GM18951 (cell line): ENCODE data around the gene WDR73.

Experiments
- POLR2A ChIP-seq: IDR thresholded peaks from 4 replicates; pipeline ENCODE4 v1.6.1; 2011; ENCODE audit warnings: mild to moderate bottlenecking; ENCODE audit not compliant: insufficient read length, insufficient read depth; ENCODE audit errors: extremely low read depth
- in situ Hi-C: fragments of 300-500 bp; cut with MboI; formaldehyde crosslinking; loops from one replicate; pipeline ENCODE4 v1.12.0; 2022; ENCODE audit warnings: low sequenced_read_pairs, mixed read lengths, inconsistent platforms; ENCODE audit not compliant: unreplicated experiment

WDR73 gene

DNA sequence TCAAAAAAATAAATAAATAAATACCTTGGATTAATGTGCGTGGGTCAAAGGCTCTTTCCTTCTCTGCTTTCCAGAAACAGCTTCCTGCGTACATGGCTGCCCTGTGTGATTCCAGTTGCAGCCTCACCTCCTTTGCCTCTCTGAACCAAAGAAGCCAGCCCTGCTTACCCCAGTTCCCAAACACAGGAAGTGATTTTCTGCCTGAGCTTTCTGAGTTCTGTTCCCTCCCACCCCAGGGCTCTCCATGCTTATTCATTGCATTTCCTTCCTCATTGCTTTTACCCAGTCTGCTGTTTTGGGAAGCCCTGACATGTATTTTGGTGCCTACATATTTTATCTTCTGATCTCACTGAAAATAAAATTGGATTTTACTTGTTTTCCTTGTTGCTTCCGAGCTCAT is 37.8 kb downstream of the WDR73 start:
- in situ Hi-C loops = no loop called here

DNA sequence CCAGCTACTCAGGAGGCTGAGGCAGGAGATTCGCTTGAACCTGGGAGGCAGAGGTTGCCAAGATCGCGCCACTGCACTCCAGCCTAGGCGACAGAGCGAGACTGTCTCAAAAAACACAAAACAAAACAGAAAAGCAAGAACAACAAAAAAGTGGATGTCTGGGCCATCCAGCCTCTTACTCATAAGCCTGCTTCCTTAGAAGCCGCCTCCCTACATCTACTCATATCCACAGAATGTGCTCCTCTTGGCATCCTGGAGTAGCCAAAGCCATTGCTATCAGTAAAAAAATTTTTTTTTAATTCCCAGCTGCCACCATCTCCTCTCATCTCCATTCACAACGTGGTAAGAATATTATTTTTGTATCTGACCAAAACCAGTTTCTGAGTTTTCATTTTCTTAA is 42.5 kb downstream of the WDR73 start:
- no peak for TF ChIP-seq POLR2A
- in situ Hi-C loops = no loop called here

More for the DNA sequence above, 37.8 kb downstream of the WDR73 start:
- no peak for TF ChIP-seq POLR2A

DNA sequence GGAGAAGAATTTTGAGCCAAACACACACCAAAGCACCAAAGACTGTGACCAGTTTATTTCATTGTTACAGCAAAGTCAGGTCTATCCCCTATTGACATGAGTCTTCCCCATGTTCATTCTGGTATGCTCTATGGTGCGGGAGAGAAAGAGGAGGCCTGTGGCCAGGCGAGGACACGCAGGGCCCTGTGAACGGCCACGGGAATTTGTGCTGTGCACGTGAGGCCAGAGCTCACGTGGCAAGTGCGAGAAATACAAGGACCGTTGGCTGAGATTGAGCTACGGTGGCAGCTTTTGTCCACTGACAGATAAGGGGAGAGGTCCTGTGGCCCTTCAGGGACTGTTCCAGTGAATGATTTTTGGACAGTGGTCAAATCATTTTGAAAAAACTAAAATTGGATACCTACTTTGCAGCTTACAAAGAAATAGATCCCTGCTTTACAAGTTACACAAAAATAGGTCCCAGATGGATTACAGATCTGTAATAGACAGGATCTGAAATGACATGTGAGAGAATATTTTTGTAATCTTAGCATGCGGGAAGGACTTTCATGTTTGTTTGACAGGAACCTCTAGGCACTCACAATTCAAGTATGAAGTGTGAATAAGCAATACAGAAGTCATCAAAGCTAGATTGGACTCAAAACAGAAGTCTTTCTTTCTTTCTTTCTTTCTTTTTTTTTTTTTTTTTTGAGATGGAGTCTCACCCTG is 44.1 kb downstream of the WDR73 start:
- in situ Hi-C loops = no loop called here
- TF ChIP-seq POLR2A = no peak

DNA sequence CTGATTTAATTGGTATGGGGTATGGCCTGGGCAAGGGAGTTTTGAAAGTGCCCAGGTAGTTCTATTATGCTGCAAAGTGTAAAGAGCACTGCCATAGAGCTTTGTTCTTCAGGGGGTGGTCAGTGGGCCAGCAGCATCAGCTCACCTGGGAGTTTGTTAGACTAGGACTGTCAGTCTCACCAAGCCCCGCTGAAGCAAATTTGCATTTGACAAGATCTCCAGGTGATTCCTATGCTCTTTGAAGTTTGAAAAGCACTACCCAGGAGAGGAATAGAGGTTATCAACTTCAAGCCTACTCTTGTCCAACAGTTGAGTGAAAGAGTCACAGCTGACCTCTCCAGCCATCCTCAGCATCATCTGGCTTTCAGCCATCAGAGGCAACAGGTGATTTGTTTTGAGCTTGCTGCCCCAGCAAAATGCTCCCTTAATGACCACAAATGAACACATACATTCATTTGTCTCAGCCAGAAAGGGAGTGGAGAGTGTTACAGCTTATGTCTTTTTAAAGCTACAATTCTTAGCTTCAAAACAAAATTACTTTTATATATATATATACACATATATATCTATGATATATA is 45.3 kb downstream of the WDR73 start:
- TF ChIP-seq POLR2A = no peak
- in situ Hi-C loops = no loop called here

DNA sequence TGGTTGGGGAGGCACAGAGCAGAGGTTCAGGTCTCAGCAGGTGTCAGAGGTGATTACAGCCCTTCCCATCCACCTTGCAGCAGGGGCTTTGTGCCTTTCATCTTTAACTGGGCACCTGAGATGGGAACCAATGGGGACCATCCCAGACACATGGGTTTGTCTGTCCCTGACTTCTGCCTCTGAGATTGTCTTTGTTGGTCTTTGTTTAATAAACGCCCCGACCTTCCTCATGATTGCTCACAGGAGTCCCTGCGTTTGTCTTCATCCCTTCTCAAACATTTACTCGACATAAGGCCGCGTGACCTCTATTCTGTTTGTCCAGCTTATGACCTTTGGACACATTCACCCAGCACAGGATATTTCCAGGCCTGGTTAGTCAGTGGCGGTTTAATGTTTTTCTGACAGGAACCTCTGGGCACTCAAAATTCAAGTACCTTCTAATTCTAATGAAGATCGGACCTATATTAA is 47.4 kb downstream of the WDR73 start:
- no peak for TF ChIP-seq POLR2A
- in situ Hi-C loops = no loop called here

DNA sequence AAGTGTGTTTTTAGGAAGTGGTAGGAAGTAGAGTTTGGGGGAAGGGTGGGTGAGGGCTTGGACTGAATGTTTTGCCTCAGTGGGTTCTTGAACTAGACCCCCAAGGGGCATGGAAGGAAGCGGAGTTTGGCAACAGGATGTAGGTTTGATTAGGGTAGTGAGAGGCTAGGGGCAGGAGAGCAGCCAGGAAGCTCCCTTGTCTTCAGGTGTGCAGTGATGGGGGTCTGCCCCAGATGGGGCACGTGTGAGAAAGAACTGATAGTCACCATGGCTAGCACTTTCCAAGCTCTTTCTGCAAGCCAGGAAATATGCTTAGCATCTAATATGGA is 48.6 kb downstream of the WDR73 start:
- in situ Hi-C loops = no loop called here
- no peak for TF ChIP-seq POLR2A

DNA sequence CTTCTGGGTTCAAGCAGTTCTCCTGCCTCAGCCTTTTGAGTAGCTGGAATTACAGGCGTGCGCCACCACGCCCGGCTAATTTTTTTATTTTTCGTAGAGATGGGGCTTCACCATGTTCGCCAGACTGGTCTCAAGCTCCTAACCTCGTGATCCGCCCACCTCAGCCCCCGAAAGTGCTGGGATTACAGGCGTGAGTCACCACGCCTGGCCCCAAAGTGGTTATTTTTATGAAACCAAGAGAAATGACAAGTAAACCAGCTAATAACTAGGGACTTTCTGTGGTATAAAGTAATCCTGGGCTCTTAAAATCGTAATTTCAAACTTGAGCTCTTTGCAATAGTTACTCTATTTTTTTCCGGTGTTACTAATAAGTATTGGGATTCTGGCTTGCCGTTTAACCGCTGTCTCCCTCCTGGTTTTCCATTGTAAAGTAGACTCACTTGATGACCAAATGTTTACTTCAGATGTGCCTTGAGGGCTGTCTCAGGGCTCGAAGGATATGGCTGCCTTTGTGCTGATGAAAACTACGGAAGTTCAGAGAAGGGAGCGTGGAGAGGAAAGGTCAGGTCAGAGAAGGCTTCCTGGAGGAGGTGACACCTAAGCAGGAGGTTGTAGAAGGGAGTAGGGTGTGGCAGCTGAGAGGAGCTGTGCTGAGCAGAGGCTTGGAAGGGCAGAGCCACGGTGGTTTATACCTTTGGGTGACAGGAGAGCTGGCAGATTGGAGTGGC is 49.1 kb downstream of the WDR73 start:
- in situ Hi-C loops = no loop called here

DNA sequence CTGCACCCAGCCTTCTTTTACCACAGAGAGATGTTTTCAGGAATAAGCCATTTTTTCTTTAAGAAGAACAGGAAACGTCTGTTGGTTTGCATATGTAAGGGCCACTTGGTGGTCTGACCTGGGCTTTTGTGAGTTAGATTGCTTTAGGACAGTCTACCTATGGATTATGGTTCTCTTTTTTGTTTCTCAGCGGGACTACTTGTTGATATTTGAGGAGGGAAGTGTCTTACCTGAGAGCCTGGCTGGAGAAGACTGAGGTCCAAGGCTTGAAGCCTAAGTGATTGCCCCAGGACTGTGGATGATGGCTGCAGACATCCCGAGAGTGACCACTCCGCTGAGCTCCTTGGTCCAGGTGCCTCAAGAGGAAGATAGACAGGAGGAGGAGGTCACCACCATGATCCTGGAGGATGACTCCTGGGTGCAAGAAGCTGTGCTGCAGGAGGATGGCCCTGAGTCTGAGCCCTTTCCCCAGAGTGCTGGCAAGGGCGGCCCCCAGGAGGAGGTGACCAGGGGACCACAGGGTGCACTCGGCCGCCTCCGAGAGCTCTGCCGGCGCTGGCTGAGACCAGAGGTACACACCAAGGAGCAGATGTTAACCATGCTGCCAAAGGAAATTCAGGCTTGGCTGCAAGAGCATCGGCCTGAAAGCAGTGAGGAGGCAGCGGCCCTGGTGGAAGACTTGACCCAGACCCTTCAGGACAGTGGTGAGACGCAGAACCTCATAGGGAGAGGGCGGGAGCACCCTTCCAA is 50.3 kb downstream of the WDR73 start:
- in situ Hi-C loops = no loop called here
- no peak for TF ChIP-seq POLR2A

More for the DNA sequence above, 49.1 kb downstream of the WDR73 start:
- no peak for TF ChIP-seq POLR2A

DNA sequence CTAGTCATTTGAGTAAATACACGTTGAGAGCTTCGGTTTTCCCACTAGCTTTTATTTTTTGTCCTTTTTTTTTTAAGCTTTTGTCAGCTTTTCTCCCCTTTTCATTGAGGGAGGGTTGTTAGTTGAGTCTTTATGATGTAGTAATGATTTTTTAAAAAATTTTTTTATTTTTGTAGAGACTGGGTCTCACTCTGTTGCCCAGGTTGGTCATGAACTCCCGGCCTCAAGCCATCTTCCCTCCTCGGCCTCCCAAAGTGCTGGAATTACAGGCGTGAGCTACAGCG is 52.6 kb downstream of the WDR73 start:
- TF ChIP-seq POLR2A = no peak
- in situ Hi-C loops = no loop called here

DNA sequence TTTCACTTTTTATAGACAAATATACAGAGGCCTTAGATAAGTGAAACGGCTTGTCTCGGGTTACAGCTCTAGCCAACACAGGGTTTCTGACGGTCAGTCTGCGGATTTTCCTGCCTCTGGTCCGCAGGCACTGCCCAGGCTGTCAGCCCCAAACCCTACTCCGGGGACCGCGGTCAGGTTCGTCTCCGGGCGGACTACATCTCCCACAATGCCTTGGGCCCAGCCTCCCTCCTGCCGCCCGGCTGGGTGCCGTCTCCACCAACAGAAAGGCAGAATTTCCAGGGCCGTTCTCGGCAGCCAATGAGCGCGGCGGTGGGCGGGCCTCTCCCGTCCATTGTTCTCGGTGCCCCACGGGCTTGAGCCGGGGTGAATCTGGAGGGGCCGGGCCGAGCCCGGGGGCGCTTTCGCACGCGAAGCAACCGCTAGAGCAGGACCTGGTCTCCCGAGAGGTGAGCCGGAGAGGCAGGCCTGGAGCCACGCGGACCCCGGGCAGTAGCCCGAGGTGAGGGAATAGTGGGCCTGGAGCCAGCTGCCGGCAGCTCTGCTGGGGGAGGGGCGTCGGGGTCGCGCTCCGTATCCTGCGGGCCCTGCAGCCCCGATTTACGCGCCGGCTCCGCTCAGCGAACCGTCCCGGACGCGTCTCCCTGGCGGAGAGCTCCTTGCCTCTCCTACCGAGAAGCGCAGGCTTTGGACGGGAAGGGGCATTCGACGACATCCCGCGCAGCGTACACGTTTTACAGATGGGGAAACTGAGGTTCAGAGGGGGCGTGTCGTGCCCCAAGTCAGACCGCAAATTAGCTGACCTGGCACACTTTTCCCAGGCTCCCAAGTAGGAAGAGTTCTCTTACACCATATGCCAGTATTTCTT is 53.2 kb downstream of the WDR73 start, which contains the start of gene ZSCAN2:
Gene ZSCAN2, plus strand, starts transcription at position 323 of the 868 bp plus-strand sequence. CDS start 2,919 bp downstream, outside the sequence.
- in situ Hi-C loops = no loop called here
- peak; percentile 55 for TF ChIP-seq POLR2A

DNA sequence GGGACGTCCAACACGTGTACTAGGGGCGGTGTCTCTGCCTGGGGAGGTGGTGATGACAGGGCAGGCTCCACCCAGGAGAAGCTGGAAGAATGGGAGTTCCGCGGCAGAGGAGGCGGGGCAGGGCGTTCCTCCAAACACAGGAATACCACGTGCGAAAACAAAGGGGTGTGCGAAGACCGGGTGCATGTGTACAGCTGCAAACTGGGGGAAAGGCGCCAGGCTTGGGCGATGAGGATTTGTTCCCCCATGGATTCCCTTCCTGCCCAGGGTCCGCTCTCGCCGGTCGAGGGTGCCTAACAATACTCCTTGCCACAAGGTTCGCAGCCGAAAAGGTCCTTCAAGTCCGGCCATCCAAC is 53.8 kb downstream of the WDR73 start:
- no peak for TF ChIP-seq POLR2A
- in situ Hi-C loops = no loop called here

DNA sequence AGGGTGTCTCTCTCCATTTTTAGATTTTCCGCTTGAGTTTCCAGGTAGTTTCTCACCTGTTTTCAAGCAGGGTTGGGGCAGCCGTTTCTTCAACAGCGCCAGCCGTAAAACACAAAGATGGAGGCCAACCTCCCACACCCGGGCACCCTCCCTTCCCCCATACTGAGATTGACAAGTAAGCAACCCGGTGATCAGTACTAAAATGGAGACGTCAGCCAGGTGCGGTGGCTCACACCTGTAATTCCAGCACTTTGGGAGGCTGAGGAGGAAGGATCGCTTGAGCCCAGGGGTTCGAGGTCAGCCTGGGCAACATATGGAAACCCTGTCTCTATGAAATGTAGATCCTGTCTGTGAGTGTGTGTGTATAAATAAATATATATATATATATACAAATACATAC is 54.2 kb downstream of the WDR73 start:
- TF ChIP-seq POLR2A = no peak
- in situ Hi-C loops = loop anchor here (25.0 kb wide), 1 partner anchor 287 kb away; the partner anchor contains the start of gene SLC28A1
